Amniotic stem cell (primary cell): Measurements from ENCODE around the gene LRRC4.

Experiments
- DNase-seq: peaks from one replicate; lab custom pipeline; 2025; lab: John Stamatoyannopoulos, UW

The LRRC4 gene

DNA sequence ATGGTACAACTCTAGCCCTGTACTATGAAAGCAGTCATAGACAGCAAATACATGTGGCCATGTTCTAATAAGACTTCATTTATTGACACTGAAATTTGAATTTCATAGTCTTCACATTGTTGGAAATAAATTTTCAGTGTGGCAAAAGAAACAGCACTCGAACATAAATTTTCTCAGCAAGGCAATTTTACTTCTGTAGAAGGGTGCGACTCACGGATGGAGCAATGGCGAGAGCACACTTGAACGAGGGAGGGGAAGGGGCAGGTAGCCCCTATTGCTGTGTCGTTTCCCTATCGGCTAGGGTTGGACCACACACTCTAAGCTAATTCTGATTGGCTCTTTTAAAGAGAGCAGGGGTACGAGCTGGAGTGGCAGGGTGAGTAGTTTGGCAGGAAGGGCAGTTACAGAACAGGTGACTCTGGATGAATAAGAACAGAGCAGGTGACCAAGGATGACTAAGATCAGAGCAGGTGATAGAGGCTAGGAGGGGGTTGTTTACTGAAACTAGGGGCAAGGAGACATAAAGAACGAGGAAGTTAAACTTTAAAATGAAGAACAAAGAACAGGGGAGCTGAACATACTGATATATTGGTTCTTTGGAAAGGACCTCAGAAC is 52.0 kb downstream of the LRRC4 start:
- no peak for DNase-seq

DNA sequence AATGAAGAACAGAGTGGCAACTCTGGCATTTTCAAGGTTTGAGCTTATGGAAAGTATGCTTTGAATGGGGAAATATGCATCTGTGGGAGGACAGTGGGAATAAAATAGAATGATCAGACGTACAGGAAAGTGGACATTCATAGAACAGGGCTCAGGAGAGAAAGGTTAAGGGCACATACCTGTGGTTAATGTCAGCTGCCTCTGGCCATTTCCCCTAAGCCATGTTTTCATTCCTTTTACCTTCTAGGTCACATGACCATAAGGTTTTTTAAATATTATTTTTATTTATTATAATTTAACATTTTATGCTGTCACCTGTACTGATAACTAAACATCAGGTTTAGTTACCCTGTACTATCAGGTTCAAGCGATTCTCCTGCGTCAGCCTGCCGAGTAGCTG is 52.8 kb downstream of the LRRC4 start:
- no peak for DNase-seq
